Activated T-cell treated with anti-CD3 and anti-CD28 coated beads, Interleukin-2, amount 50 U/mL, for 48 hours (primary cell): ENCODE results near the gene SLC22A23.
"Not testable (repeated sequence)": the region's sequence is repeated elsewhere in the genome, so short reads cannot be mapped to it uniquely, and the experiment has no call there.

ENCODE experiments used
- DNase-seq, 2 experiments: peaks; one replicate each; pipeline ENCODE4 v3.0.0-alpha.2; 2020

The SLC22A23 gene

GRCh38 chr6:3403238-3404173 lies 53.3 kb downstream of the SLC22A23 start:
- DNase-seq: no peak

GRCh38 chr6:3402310-3403237 lies 54.3 kb downstream of the SLC22A23 start:
- DNase-seq: no peak

- no peak for DNase-seq
Measured at GRCh38 chr6:3400162-3400561, 56.7 kb downstream of the SLC22A23 start.

- DNase-seq: no peak
Measured at GRCh38 chr6:3398755-3399696, 57.8 kb downstream of the SLC22A23 start.

- DNase-seq: no peak
Measured at GRCh38 chr6:3398165-3398562, 58.7 kb downstream of the SLC22A23 start.

GRCh38 chr6:3397229-3398164 lies 59.4 kb downstream of the SLC22A23 start:
- no peak for DNase-seq

GRCh38 chr6:3396503-3397180 lies 60.2 kb downstream of the SLC22A23 start:
- DNase-seq: no peak

GRCh38 chr6:3394671-3395070 lies 62.2 kb downstream of the SLC22A23 start:
- no peak for DNase-seq

- no peak for DNase-seq
Measured at GRCh38 chr6:3393836-3394202, 63.0 kb downstream of the SLC22A23 start.

- DNase-seq: no peak
Measured at GRCh38 chr6:3392930-3393835, 63.7 kb downstream of the SLC22A23 start.

- no peak for DNase-seq
Measured at GRCh38 chr6:3391902-3392458, 64.9 kb downstream of the SLC22A23 start.

- no peak for DNase-seq
Measured at GRCh38 chr6:3390698-3391097, 66.2 kb downstream of the SLC22A23 start.

- DNase-seq: no peak
Measured at GRCh38 chr6:3389390-3390167, 67.3 kb downstream of the SLC22A23 start.

- DNase-seq: no peak
Measured at GRCh38 chr6:3388786-3389185, 68.1 kb downstream of the SLC22A23 start.

GRCh38 chr6:3386374-3386857 lies 70.4 kb downstream of the SLC22A23 start:
- DNase-seq: no peak

GRCh38 chr6:3385660-3386151 lies 71.1 kb downstream of the SLC22A23 start:
- DNase-seq: no peak

GRCh38 chr6:3385181-3385580 lies 71.7 kb downstream of the SLC22A23 start:
- not testable (repeated sequence) for DNase-seq
